NCI-H1092 (cell line): ENCODE data around the gene CYP17A1.
"Not testable (repeated sequence)": the region's sequence is repeated elsewhere in the genome, so short reads cannot be mapped to it uniquely, and the experiment has no call there.

ENCODE experiments used
- DNase-seq: peaks from one replicate; lab custom pipeline; 2025; lab: John Stamatoyannopoulos, UW

The CYP17A1 gene

GRCh38 chr10:102835007-102835482, 2.2 kb downstream of the CYP17A1 start:
- DNase-seq, result peak; percentile 51

- DNase-seq, result no peak
These were observed 3.1 kb downstream of the CYP17A1 start for GRCh38 chr10:102834143-102834542.

- no peak for DNase-seq
These were observed 4.2 kb downstream of the CYP17A1 start for GRCh38 chr10:102832987-102833386.

DNA sequence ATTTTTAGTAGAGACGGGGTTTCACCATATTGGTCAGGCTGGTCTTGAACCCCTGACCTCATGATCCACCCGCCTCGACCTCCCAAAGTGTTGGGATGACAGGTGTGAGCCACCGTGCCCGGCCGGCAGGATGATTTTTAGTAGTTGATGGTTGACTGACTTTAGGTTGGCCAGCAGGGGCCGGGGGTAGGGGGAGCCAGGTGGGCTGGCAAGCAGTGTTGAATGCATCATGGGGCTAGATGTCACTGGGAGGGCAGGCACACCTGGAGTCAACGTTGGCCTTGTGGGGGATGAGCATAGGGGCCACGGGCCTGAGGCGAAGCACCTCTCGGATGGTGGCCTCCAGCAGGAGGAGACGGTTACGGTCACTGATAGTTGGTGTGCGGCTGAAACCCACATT, 5.0 kb downstream of the CYP17A1 start:
- no peak for DNase-seq

- no peak for DNase-seq
These were observed 5.7 kb downstream of the CYP17A1 start for GRCh38 chr10:102831322-102832071.

- no peak for DNase-seq
These were observed 9.6 kb downstream of the CYP17A1 start for GRCh38 chr10:102827597-102827975.

DNA sequence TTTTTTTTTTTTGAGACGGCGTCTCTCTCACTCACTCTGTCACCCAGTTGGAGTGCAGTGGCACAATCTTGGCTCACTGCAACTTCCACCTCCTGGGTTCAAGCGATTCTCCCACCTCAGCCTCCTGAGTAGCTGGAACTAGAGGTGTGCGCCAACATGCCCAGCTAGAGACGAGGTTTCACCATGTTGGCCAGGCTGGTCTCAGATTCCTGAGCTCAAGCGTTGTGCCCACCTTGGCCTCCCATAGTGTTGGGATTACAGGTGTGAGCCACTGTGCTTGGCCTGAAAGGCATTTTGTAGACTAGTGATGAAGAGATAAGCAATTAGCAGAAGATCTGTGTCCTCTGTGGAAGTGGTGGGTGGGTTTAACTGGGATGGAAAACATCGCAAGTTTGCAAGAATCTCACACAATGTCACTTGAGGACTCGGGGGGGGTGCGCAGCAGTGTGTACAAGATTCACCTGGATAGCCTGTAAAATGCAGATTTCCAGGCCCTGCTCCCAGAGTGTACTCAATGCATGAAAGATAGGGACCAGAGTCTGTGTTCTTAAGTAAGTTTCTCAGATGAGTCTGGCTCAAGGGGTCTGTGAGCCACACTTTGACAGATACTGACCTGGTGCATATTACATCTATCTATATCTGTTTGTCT, 10.9 kb downstream of the CYP17A1 start:
- DNase-seq, result no peak

GRCh38 chr10:102824664-102825063, 12.5 kb downstream of the CYP17A1 start:
- no peak for DNase-seq

- no peak for DNase-seq
These were observed 15.0 kb downstream of the CYP17A1 start for GRCh38 chr10:102822222-102822621.

- not testable (repeated sequence) for DNase-seq
These were observed 17.2 kb downstream of the CYP17A1 start for GRCh38 chr10:102820008-102820407.

DNA sequence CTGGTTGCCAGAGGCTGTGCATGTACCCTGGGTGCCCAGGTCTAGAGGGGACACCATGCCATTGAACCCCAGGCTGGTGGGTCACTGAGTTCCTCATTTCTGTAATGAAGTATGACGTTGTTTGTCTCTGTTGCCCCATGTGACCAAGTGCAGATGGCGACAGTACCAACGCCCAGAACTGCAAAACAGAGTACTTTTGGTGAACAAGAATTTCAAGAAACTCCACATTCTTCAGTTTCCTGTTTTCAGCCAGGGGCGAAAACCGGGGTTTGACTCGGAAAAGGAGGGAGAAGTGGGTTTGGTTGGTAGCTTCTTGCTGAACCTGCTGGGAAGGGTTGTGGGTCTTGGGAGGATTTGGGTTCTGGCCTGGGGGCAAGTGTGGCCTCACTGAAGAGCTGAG, 18.2 kb downstream of the CYP17A1 start:
- no peak for DNase-seq

DNA sequence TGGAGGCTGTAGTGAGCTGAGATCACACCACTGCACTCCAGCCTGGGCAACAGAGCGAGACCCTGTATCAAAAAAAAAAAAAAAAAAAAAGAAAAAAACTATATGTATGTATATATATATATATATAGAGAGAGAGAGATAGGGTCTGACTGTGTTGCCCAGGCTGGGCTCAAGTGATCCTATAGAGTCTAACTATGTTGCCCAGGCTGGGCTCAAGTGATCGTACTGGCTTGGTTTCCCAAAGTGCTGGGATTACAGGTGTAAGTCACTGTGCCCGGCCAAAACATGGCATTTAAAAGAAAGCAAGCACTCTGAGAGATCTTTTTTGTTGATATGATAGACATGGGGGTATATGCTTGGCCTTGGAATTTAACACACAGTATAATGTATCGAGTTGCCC, 20.0 kb downstream of the CYP17A1 start:
- DNase-seq, result no peak

DNA sequence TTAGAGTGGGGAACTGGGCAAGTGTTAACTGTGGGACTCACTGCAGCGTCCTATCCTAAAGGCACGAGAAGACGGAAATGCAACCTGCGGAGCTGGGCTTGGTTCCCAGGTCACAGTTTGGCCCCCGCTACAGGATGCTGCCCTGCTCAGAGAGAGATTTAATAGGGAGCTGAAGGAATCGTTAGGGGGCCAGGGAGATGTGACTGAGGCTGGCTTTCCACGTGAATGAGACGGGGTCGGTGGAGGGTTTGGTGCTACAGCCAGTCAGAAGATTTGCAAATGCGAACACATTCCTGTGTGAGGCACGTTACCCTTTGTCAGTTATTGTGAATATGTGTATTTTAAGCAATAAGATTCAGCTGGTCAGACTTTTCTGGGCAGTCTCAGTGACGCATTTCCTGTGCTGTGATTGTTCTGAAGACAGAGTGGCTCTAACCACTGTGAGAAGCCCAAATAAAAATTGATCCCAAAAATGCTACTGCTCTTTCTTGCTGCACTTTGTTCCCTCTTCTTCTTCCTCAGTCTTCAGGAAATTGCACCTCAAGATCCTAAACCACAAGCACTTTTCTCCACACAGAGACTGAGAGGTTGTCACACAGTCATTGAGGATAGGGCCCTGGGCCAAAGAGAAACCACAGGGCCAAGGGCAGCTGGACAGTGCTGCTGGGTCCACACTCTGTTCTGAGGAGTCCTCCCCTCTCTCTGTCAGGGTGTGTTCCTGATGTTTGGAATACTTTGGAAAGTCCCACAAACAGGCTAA, 21.2 kb downstream of the CYP17A1 start:
- no peak for DNase-seq

GRCh38 chr10:102814873-102815661, 22.1 kb downstream of the CYP17A1 start:
- no peak for DNase-seq

DNA sequence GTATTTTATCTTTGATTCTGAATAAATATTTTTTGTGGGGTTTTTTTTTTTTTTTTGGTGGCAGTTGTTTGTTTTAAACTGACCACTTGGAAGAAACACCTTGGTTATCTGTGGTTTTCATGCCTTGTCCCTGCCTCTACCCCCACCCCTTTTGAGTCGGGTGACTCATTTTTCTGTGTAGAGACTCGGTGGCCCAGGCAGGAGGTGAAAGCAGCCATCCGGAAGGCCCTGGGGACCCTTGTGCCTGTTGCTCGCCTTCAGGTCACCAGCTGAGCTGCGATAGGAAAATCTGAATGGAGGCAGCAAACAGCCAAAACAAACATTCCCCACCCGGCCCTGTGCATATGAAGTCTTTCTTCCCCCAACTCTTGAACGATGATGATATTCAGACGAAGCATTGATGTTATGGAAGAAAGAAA, 22.8 kb downstream of the CYP17A1 start:
- no peak for DNase-seq

DNA sequence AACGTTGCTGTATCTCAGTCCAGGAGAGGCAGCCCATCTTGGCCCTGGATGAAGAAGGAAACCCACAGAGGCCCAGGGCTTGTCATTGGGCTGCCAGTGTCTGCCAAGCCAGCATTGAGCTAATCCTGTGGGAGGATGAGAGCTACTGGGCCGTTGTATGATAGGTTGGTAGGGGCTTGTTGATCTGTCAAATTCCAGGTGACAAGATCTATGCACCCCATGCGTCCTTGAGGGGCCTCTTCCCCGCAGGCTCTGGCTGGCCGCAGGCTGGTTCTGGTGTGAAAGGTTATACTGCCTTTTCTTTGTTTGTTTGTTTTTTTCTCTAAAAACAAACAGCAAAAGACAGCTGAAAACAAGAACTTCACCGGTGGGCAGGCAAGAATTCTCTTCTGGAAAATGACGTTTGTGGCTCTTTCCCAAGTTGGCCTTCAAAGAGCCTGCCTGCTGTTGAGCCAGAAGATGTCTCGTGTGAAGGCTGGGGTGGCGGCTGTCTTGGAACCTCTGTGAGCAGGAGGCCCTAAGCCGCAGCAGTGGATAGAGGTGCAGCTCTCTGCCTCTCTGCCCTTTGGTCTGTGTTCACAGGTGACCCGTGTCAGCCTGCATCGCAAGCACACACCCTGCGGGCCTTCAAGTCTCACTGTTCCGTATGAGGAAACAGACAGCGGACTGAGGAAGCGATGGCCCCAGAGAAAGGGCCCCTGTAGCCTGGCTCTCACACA, 23.3 kb downstream of the CYP17A1 start:
- DNase-seq, result no peak

- DNase-seq, result no peak
These were observed 24.1 kb downstream of the CYP17A1 start for GRCh38 chr10:102813017-102813541.

DNA sequence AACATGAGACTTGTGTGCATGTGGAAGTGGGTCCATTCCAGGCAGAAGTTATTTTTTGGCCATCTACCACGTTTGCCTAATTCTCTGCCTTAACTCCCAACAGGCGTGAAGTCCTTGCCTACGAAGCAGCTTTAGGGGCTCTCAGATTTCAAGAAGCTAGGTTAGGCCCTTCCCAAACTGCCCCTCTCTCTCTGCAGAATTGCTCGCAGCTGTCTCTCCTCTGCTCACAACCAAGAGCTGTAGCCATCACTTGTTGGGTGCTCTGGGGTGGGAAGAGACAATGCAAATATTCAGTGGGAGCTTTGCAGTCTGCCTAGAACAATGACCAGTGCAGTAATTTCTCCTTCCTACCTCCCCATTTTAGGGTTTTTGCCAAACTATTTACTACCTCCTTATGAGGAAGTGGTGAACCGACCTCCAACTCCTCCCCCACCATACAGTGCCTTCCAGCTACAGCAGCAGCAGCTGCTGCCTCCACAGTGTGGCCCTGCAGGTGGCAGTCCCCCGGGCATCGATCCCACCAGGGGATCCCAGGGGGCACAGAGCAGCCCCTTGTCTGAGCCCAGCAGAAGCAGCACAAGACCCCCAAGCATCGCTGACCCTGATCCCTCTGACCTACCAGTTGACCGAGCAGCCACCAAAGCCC, 24.9 kb downstream of the CYP17A1 start:
- no peak for DNase-seq

DNA sequence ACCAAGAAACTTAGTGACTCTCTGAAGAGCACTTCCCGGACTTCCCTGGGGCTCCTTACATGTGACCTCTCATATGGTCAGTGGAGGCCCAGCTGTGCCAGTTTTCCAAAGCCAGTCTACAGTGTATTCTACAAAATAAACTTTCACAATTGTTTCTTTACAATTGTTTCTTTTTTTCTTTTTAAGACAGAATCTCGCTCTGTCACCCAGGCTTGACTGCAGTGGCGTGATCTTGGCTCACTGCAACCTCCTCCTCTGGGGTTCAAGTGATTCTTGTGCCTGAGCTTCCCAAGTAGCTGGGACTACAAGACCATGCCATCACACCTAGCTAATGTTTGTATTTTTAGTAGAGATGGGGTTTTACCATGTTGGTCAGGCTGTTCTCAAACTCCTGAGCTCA, 25.9 kb downstream of the CYP17A1 start:
- DNase-seq, result no peak

DNA sequence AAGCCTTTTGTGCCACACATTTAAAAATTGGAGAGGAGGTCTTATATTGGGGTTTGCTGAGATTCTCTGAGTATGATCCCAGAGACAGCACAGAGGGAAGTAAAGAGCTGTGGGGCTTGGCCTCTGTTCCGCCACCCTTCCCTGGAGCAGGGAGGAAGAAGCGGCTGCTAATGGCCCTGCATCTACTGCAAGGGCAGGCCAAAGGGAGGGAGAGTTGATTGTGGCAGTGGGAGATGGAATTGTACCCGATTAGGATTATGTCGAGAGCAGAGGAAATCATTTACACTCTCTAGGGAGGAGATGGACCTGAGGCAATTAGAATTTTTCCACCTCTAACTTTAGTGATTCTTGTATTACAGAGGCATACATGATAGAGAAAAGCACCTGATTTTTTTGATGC, 28.8 kb downstream of the CYP17A1 start:
- no peak for DNase-seq
